CMK (cell line): ENCODE results near the gene P2RX6.
"Not testable (repeated sequence)": the region's sequence is repeated elsewhere in the genome, so short reads cannot be mapped to it uniquely, and the experiment has no call there.

Experiments
- DNase-seq: peaks from one replicate; pipeline ENCODE4 v3.0.0-alpha.2; 2010; ENCODE audit warnings: low read depth

Gene P2RX6

DNA sequence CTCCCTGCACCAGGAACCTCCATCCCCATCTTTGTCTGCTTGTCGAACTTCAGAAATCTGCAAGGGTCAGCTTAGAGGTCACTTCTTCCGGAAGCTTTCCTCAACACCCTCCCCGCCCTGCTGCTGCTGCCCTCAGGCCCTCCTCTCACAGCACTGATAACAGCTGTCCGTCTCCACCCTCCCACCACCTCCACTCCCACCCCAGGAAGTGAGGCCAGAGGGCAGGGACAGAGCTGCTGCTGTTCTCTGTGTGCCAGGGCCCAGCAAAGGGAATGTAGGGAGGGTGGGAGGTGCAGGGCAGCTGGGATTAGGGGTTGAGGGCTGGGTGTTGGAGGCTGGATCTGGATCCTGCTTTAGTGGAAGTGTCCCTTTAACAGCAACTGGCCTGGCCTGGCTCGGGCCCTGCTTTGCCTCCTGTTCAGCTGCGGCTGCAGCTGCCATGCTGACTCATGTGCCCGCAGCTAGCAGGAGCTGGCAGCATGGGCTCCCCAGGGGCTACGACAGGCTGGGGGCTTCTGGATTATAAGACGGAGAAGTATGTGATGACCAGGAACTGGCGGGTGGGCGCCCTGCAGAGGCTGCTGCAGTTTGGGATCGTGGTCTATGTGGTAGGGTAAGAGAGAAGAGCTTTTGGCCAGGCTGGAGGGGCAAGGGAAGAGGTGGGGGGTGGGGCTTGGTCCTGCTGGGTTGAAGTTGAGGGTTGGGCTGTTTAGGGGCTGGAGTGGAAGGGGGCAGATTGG is at the start of gene P2RX6:
Gene P2RX6 (plus strand): TSS at position 440 of the 740 bp plus-strand sequence. CDS start 10 bp downstream, at position 450.
- DNase-seq: peak; percentile 79

DNA sequence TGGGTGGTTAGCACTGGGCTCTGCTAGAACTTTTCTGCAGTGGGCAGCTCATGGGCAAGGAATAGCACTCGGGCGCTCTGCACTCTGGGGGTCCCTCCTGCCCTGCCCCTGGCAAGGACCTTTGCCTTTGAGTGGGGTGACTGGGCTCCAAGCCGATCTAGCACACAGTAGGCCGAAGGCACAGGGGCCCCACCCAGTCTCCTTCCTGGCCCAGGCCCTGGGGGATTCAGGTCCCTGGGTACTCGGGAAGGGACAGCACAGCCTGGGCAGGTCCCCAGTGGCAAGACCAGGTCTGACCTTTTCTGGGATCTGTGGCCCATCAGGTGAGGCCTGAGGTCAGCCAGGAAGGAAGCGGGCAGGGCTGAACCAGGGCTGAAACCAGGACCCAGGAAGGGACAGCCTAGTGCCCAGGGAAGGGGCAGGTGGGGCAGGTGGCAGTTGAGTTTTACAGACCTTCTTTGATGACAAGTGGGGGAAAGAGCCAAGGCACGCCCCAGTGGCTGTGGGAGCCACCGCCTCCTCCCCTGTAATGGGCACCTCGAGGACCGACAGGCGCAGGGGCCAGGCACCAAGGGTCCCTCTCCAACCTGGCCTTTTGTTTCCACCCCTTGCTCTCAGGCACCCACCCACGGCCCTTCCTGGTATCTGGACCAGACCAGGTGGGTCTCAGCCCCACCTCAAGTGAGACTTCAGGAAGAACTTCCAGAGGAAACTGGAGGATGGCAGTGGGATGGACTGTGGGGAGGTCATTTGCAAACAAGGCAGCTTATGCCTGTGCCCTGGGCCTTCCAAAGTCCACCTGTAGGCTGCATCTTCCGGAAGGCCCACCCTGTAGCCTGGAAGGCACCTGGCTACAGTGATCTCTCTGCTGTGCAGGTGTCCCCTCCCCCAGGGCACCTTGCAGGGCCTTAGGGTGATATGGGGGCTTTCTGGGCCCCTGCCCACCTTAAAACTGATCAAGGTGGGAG is 48.8 kb upstream of the P2RX6 start:
- no peak for DNase-seq

DNA sequence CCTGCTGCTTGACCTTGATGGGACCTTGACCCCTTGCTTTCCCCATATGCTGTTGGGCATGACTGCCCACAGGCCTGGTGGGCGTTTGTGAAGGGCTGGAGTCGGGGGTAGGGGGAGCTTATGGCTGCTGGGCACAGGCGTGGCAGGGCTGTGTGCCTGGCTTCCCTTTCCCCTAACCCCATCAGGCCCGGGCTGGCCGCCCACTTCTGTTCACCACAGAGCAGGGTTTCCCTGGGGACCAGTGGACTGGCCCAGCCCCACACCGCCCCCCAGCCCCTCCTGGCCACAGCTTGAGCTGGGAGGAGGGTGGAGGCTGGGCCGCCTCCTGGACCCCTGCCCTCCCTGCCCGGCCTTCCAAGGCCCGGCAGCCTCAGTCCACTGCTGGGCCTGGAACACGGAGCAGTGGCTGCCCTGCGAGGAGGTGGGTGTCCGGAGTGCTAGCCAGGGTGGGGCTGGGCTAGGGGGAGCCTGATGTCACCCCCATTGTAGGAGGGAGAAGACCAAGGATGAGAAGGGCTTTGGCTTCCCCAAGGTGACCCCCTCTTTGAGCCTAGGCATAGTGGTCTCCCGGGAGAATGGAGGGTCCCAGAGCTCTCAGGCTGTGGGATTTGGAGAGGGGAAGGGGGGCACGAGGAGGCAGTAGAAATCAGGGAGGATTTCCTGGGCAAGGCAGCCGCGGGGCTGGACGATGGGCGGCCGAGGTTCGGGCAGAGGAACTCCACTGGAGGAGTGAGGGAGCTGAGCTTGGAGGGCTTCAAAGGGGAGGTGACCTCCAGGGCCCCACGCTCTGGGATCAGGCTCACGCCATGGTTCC is 47.9 kb upstream of the P2RX6 start, which contains the start of gene AIFM3:
Gene AIFM3 (plus strand): TSS at position 373 of the 814 bp plus-strand sequence. CDS start 690 bp downstream, outside the sequence.
- no peak for DNase-seq

DNA sequence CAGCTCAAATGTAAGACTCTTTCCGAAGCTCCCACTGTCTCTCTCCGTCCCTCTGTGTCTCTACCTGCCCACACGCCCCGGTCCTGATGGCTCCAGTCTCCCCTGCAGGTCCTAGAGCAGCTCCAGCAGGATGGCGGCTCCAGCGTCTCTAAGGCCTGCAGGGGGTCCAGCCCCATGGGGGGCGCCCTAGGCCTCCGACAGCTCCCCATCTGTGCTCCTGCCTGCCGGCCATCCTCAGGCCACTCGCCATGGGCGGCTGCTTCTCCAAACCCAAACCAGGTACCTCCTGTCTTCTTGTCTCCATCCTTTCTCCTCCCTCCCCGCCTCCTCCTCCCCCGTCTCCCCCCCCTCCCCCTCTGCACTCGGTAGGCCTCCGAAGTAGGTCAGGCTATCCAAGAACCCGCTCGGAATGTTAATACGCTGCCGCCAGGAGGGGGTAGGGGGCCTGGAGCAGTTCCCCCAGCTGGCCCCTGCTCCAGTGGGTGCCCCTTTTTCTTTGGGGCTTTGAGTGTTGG is 47.2 kb upstream of the P2RX6 start:
- no peak for DNase-seq

DNA sequence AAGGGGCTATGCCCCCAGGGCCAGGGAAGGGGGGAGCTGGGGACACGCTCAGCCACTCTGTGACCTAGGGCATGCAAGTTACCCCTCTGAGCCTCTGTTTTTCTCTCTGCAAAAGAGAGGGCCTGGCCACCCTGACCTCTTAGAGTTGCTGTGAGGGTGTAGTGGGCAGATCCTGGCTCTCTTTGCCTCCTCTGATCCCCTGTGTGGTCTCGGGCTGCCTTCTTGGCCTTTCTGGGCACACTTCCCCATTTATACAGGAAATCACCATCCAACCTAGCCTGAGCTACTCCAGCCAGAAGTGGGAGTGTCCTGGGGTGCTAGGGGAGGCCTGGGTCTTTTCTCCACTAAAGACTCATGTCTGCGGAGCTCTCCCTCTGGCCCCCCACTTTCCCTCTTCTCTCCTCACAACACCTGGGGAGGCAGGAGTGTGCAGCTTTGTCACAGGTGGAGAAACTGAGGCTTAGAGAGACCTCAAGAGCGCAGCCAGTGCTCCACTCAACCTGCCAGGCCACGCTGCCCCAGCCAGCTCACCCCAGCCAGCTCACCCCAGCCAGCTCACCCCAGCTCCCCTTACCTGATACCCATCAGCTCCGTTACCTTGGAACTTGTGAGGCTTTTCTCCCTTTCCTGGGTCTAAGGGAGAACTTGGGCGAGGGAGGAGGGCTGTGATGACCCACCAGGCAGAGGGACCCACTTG is 46.5 kb upstream of the P2RX6 start:
- no peak for DNase-seq

DNA sequence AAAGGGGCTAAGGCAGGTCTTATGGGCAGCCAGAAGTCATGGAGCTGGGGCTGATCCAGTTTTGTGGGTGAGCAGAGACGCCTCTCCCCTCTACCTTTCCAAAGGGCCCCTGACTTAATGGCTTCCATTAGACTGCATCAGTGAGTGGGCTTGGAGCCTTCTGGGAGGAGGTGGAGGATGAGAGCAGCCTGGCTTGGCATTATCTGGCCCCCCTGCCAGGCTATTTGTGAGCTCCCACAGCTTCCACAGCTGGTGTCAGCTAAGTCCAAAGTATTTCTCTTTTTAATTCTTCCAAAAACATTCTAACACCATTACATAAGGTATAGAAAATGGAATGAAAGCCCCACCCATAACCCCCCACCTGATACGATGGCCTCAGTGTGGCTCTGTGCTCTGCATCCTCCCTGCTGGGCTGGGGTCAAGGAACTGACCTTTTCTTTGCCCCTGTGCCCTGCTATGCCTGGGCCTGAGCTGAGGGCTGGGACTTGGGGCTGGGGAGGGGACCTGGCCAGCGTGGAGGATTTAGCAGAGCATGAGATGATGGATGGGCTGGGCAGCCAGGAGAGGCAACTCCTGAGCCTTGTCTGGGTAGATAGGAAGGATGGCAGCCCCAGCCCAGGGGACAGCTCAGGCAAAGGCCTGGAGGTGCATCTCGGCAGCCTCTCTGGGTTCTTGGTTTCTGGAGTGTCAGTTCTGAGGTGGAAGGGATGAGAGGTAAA is 43.9 kb upstream of the P2RX6 start:
- DNase-seq: no peak

DNA sequence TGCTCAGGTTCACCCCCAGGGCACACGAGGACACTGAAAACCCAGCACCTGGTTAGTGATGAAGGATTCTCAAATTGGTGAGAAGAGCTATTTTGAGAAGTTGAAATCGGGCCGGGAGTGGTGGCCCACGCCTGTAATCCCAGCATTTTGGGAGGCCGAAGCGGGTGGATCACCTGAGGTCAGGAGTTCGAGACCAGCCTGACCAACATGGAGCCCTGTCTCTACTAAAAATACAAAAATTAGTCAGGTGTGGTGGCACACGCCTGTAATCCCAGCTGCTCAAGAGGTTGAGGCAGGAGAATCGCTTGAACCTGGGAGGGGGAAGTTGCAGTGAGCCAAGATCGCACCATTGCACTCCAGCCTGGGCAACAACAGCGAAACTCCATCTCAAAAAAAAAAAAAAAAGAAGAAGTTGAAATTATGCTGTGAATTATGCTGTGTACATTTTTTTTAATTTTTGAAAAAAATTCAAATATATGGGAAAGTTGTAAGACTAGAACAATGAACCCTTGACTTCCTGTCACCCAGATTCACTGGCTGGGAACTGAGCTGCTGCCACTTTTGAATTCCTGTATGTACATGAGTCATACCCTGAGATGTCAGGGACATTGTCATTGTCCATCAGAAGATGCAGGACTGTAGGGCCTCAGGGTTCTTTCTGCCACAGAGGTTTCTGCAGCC is 42.8 kb upstream of the P2RX6 start:
- not testable (repeated sequence) for DNase-seq

DNA sequence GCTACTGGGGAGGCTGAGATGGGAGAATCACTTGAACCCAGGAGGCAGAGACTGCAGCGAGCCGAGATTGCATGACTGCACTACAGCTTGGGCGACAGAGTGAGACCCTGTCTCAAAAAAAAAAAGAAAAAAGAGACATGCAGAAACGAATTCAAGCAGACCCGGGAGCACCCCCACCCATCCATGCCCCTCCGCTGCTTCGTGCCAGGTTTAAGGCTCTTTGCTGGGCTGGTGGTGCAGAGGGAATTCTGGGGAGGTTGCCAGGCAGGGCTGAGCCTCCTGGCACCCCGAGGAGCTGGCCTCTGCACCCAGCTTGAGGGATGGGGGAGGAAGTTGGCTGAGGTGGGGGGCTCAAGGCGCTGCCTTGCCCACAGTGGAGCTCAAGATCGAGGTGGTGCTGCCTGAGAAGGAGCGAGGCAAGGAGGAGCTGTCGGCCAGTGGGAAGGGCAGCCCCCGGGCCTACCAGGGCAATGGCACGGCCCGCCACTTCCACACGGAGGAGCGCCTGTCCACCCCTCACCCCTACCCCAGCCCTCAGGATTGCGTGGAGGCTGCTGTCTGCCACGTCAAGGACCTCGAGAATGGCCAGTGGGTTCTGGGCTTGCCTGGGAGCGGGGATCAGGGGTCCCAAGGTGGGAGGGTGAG is 41.9 kb upstream of the P2RX6 start:
- no peak for DNase-seq

DNA sequence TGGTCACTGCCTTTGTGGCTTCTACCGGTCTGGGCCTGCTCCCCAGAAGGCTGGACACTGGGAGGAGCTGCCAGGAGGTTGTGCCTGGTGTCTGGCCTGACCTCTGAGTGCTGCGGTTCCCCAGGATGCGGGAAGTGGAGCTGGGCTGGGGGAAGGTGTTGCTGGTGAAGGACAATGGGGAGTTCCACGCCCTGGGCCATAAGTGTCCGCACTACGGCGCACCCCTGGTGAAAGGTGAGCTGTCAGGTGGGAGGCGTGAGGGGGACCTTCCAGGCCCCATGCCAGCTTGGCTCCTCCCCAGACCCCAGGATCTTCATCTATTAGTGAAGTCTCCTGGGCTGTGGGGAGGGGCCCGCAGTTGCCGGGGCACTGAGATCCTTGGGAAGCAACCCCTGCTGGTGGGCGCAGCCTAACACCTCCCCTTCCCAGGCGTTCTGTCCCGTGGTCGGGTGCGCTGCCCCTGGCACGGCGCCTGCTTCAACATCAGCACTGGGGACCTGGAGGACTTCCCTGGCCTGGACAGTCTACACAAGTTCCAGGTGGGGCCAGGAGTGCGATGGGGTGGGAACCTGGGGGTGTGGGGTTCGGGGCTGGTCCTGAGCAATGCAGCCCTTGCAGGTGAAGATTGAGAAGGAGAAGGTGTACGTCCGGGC is 41.2 kb upstream of the P2RX6 start:
- no peak for DNase-seq

DNA sequence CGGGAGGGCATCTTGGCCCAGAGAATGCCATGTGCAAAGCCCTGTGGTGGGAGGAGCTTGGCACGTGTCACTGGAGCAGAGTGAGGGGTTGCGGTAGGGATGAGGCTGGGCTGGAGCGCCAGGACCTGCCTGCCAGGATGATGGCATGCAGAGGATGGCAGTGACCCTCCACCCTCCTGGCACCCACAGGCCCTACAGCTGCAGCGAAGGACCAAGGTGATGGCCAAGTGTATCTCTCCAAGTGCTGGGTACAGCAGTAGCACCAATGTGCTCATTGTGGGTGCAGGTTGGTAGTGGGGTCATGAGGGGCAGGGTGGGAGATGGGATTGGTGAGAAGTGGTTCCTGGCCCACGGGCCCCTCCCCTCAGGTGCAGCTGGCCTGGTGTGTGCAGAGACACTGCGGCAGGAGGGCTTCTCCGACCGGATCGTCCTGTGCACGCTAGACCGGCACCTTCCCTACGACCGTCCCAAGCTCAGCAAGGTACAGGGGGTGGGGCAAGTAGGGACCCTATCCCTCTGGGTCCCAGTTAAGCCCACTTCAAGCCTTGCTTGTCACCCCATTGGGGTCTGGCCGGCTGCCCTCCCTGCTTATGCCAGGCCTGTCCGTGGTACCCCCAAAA is 40.5 kb upstream of the P2RX6 start:
- DNase-seq: no peak

DNA sequence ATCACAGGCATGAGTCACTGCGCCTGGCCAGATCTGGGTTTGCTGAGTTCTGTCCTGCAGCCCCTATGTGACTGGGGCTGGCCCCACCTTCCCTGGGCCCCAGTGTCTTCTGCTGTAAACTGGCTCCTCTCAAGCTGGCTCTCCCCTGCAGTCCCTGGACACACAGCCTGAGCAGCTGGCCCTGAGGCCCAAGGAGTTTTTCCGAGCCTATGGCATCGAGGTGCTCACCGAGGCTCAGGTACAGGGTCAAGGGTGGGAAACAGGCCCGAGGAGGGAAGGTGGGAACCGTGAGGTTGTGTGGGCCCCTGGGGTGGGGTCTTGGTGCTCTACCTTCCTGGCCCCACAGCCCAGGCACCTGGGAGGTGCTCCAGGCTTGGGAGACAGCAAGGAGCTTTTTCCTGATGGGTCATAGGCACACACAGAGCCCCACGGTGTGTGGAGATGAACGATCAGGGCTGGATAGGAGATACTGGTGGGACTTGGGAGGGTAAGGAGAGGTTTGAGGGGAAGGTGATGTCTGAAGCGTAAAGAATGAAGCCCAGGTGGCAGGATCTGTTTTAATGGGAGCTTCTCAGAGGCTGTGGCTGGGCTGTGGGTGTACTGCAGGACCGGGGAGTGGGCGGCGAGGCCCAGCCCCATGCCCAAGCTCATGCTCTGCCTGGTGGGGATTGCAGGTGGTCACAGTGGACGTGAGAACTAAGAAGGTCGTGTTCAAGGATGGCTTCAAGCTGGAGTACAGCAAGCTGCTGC is 39.2 kb upstream of the P2RX6 start:
- DNase-seq: no peak

DNA sequence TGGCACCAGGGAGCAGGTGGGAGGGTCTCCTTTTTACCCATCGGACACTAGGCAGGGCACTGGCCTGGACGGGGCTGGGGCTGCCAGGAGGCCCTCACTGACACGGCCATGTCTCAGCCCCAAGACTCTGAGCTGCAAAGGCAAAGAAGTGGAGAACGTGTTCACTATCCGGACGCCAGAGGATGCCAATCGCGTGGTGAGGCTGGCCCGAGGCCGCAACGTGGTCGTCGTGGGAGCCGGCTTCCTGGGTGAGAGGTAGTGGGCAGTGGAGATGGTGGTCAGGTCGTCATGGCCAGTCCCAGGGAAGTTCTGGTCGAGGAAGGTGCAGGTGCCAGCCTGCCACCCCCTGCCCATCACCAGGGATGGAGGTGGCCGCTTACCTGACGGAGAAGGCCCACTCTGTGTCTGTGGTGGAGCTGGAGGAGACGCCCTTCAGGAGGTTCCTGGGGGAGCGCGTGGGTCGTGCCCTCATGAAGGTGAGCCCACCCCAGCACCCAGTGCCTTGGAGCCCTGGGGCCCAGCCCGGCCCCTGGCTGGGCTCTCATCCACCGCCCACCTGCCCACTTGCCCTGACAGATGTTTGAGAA is 38.6 kb upstream of the P2RX6 start:
- no peak for DNase-seq

DNA sequence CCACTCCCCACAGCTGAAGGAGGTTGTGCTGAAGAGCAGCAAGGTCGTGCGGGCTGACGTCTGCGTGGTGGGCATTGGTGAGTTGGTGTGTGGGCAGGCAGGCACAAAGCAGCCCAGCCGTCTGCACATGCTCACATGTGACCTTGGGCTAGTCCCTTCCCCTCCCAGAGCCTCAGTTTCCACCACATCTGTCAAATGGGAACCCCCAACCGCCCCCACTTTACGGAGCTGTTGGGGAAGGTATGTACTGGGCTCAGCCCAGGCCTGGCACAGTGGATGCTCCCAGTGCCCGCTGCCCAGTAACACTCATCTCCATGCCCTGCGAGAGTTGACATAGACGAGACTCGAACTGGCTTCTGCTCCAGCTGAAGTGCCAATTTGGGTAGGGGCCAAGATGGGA is 37.9 kb upstream of the P2RX6 start:
- no peak for DNase-seq

DNA sequence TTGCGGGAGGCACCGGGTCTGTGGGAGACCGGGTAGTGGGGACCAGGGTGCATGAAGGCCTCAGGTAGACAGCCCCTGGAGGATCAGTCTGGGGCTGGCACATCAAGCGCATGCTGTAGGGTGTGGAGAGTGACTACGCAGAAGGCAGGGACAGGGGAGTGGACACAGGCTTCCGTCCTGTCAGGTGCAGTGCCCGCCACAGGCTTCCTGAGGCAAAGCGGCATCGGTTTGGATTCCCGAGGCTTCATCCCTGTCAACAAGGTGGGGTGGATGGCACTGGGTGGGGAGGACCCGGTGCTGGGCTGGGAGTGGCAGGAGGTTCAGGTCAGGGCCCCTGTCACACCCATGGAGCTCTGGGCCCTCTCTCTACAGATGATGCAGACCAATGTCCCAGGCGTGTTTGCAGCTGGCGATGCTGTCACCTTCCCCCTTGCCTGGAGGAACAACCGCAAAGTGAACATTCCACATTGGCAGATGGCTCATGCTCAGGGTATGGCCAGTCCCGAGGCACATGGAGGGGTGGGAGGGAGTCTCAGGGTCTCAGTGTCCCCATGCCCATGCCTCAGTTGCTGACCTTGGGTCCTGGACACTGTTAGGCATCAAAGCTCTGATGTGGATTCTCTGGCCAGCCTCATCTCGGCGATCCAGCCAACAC is 37.3 kb upstream of the P2RX6 start:
- DNase-seq: no peak

DNA sequence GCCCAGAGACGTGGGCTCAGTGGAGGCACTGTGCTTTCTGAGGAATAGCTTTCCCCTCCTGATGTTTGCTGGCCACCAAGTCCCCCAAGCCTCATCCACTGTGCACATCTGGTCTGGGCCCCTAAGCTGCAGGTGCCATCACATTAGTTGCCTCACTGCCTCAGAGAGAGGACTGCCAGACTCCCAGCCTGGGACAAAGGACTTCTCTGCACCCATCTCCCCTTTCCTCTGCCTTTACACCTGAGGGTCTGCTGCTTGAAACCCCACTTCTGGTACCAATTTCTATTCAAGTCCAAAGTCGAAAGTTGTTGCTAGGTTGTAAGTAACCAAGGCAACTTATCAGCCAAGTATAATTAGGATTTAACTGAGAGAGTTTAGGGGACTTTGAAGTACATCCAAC is 36.5 kb upstream of the P2RX6 start:
- no peak for DNase-seq

DNA sequence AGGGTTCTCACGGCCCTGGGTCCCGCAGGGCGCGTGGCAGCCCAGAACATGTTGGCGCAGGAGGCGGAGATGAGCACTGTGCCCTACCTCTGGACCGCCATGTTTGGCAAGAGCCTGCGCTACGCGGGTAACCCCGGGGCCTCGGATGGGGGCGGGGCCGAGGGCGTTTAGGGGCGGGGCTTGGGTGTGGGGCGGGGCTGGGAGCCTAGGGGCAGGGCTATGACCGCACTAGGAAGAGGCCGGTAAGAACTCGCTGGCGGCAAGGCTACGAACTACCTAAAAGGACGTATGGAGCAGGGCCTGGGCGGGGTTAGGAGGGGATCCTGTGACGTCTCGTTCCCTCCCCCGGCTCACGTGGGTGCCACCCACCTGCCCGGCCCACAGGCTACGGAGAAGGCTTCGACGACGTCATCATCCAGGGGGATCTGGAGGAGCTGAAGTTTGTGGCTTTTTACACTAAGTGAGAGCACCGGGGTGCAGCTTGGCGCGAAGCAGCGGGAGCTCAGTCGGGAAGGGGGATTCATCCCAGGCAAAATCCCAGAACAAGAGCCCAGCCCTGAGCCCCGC is 35.6 kb upstream of the P2RX6 start:
- DNase-seq: no peak
